ENCODE results near the gene PIP4K2C. TPM values are rescaled to one million over a fixed set of nuclear protein-coding genes. Genes with fewer than 3 reads are reported as not detected.

PIP4K2C gene
- total RNA-seq, 2 experiments from 2014 or later, result 21.4 to 22.2 TPM

GRCh38 chr12:57609781-57610553 is 19.0 kb downstream of the PIP4K2C start:
- H3K27me3 Mint-ChIP-seq, result peaks cover 40% of the 10 kb centered on the region
- ATAC-seq (no peak), DNase-seq (no peak)
- H3K27ac Mint-ChIP-seq, result no peak overlapping the region
- CTCF ChIA-PET, result interaction anchor here (1.3 to 2.4 kb wide), 3 partner anchors 10 to 19 kb away, joined by 4 to 7 read pairs (median 5); partner anchors contain the start of gene PIP4K2C
- H3K9me3 Mint-ChIP-seq (ENCODE audit: low read depth), result no peaks in the 10 kb centered on the region
- peak overlapping the region; percentile 35 for H3K4me3 Mint-ChIP-seq
- H3K36me3 Mint-ChIP-seq, result no peaks in the 10 kb centered on the region
- peaks cover 19% of the 10 kb centered on the region for H3K4me1 Mint-ChIP-seq

GRCh38 chr12:57610554-57611107 is 19.6 kb downstream of the PIP4K2C start:
- Mint-ChIP-seq H3K4me1 (peaks cover 13% of the 10 kb centered on the region), H3K4me3 (peak overlapping the region; percentile 35), H3K27ac (no peak overlapping the region), H3K9me3 (ENCODE audit: low read depth) (no peaks in the 10 kb centered on the region), H3K36me3 (no peaks in the 10 kb centered on the region), H3K27me3 (peaks cover 46% of the 10 kb centered on the region)
- CTCF ChIA-PET, result interaction anchor here (0.6 to 2.0 kb wide), 4 partner anchors 10 to 170 kb away, joined by 3 to 7 read pairs (median 5); no protein-coding TSS in a partner anchor
- DNase-seq, result no peak
- ATAC-seq, result no peak

GRCh38 chr12:57611108-57611826 is 20.3 kb downstream of the PIP4K2C start, which contains the start of gene ARHGEF25:
ARHGEF25 (plus strand) TSS chr12:57611435; CDS start chr12:57611895, 460 bp downstream.
- H3K4me1 Mint-ChIP-seq, result peaks cover 11% of the 10 kb centered on the region
- peak within 1 kb of the TSS; percentile 53 for H3K4me3 Mint-ChIP-seq
- DNase-seq (peak; percentile 56), ATAC-seq (peak; percentile 83)
- CTCF ChIA-PET, result interaction anchor here (0.6 to 2.0 kb wide), 4 partner anchors 10 to 170 kb away, joined by 3 to 7 read pairs (median 4); partner anchors contain the start of gene DDIT3
- no peak within 1 kb of the TSS for H3K27ac Mint-ChIP-seq
- no peaks in the 10 kb centered on the region for H3K36me3 Mint-ChIP-seq
- no peaks in the 10 kb centered on the region for H3K9me3 Mint-ChIP-seq (ENCODE audit: low read depth)
- H3K27me3 Mint-ChIP-seq, result peaks cover 52% of the 10 kb centered on the region

- H3K36me3 Mint-ChIP-seq, result no peaks in the 10 kb centered on the region
- no peaks in the 10 kb centered on the region for H3K9me3 Mint-ChIP-seq (ENCODE audit: low read depth)
- CTCF ChIA-PET, result interaction anchor here (1.0 to 2.0 kb wide), 5 partner anchors 9 to 91 kb away, joined by 3 to 7 read pairs (median 4); partner anchors contain the start of gene DDIT3
- peaks cover 11% of the 10 kb centered on the region for H3K4me1 Mint-ChIP-seq
- H3K4me3 Mint-ChIP-seq, result peak overlapping the region; percentile 53
- peaks cover 59% of the 10 kb centered on the region for H3K27me3 Mint-ChIP-seq
- ATAC-seq (no peak), DNase-seq (no peak)
- no peak overlapping the region for H3K27ac Mint-ChIP-seq
Measured at GRCh38 chr12:57611827-57612710, 21.1 kb downstream of the PIP4K2C start.

GRCh38 chr12:57612711-57613426 is 21.9 kb downstream of the PIP4K2C start:
- Mint-ChIP-seq H3K4me1 (peaks cover 11% of the 10 kb centered on the region), H3K4me3 (no peak overlapping the region), H3K36me3 (no peaks in the 10 kb centered on the region), H3K27ac (no peak overlapping the region), H3K27me3 (peaks cover 67% of the 10 kb centered on the region), H3K9me3 (ENCODE audit: low read depth) (no peaks in the 10 kb centered on the region)
- DNase-seq (no peak), ATAC-seq (no peak)
- CTCF ChIA-PET, result interaction anchor here (1.1 to 10.7 kb wide), 6 partner anchors 9 to 30 kb away, joined by 3 to 148 read pairs (median 5); partner anchors contain the start of genes B4GALNT1 and PIP4K2C

GRCh38 chr12:57613427-57614109 is 22.6 kb downstream of the PIP4K2C start:
- no peak for DNase-seq
- Mint-ChIP-seq H3K27ac (no peak overlapping the region), H3K9me3 (ENCODE audit: low read depth) (no peaks in the 10 kb centered on the region), H3K36me3 (no peaks in the 10 kb centered on the region), H3K4me1 (peaks cover 11% of the 10 kb centered on the region), H3K4me3 (no peak overlapping the region), H3K27me3 (peaks cover 74% of the 10 kb centered on the region)
- CTCF ChIA-PET, result interaction anchor here (1.0 to 10.7 kb wide), 5 partner anchors 10 to 31 kb away, joined by 3 to 148 read pairs (median 4); partner anchors contain the start of genes B4GALNT1 and PIP4K2C
- ATAC-seq, result no peak

GRCh38 chr12:57614178-57614947 is 23.4 kb downstream of the PIP4K2C start:
- no peaks in the 10 kb centered on the region for H3K36me3 Mint-ChIP-seq
- peaks cover 13% of the 10 kb centered on the region for H3K4me1 Mint-ChIP-seq
- H3K27me3 Mint-ChIP-seq, result peaks cover 82% of the 10 kb centered on the region
- no peak overlapping the region for H3K4me3 Mint-ChIP-seq
- CTCF ChIA-PET, result interaction anchor here (1.0 to 10.7 kb wide), 4 partner anchors 13 to 32 kb away, joined by 3 to 148 read pairs (median 6); partner anchors contain the start of genes B4GALNT1 and PIP4K2C
- no peak for DNase-seq
- ATAC-seq, result peak; percentile 31
- no peaks in the 10 kb centered on the region for H3K9me3 Mint-ChIP-seq (ENCODE audit: low read depth)
- H3K27ac Mint-ChIP-seq, result no peak overlapping the region

GRCh38 chr12:57614948-57615500 is 24.0 kb downstream of the PIP4K2C start:
- H3K9me3 Mint-ChIP-seq (ENCODE audit: low read depth), result no peaks in the 10 kb centered on the region
- H3K27ac Mint-ChIP-seq, result no peak overlapping the region
- peaks cover 88% of the 10 kb centered on the region for H3K27me3 Mint-ChIP-seq
- DNase-seq (no peak), ATAC-seq (no peak)
- H3K36me3 Mint-ChIP-seq, result no peaks in the 10 kb centered on the region
- H3K4me1 Mint-ChIP-seq, result peaks cover 14% of the 10 kb centered on the region
- H3K4me3 Mint-ChIP-seq, result no peak overlapping the region
- CTCF ChIA-PET, result interaction anchor here (1.3 to 10.7 kb wide), 4 partner anchors 9 to 32 kb away, joined by 3 to 148 read pairs (median 6); partner anchors contain the start of gene B4GALNT1

GRCh38 chr12:57615637-57616036 is 24.6 kb downstream of the PIP4K2C start:
- Mint-ChIP-seq H3K4me3 (no peak overlapping the region), H3K9me3 (ENCODE audit: low read depth) (no peaks in the 10 kb centered on the region), H3K27me3 (peaks cover 90% of the 10 kb centered on the region), H3K4me1 (peaks cover 15% of the 10 kb centered on the region), H3K27ac (no peak overlapping the region), H3K36me3 (no peaks in the 10 kb centered on the region)
- DNase-seq, result no peak
- CTCF ChIA-PET, result interaction anchor here (1.1 to 10.7 kb wide), 5 partner anchors 9 to 33 kb away, joined by 3 to 148 read pairs (median 3); partner anchors contain the start of gene DTX3
- ATAC-seq, result no peak

- ATAC-seq (no peak), DNase-seq (no peak)
- Mint-ChIP-seq H3K27ac (no peak overlapping the region), H3K4me1 (peaks cover 22% of the 10 kb centered on the region), H3K9me3 (ENCODE audit: low read depth) (no peaks in the 10 kb centered on the region), H3K36me3 (no peaks in the 10 kb centered on the region), H3K27me3 (peaks cover 95% of the 10 kb centered on the region), H3K4me3 (no peak overlapping the region)
- CTCF ChIA-PET, result interaction anchor here (1.1 to 10.7 kb wide), 4 partner anchors 10 to 34 kb away, joined by 3 to 148 read pairs (median 3); partner anchors contain the start of gene DTX3
Measured at GRCh38 chr12:57616383-57617101, 25.6 kb downstream of the PIP4K2C start.

All from activated CD8-positive, alpha-beta memory T cell treated with anti-CD3 and anti-CD28 coated beads, Interleukin-2, amount 10 ng/mL, durations not matched to agents 7 days and 5 days (primary cell).